GM21786 (cell line): ENCODE data around the gene ETFA.

Experiments
- ATAC-seq: cut with Tn5 transposase; IDR thresholded peaks from one replicate; pipeline ENCODE4 v1.9.1; 2021; ENCODE audit not compliant: unreplicated experiment

The ETFA gene

GRCh38 chr15:76199106-76200082, 111.9 kb downstream of the ETFA start:
- no peak for ATAC-seq

GRCh38 chr15:76198456-76199105, 112.7 kb downstream of the ETFA start:
- no peak for ATAC-seq

DNA sequence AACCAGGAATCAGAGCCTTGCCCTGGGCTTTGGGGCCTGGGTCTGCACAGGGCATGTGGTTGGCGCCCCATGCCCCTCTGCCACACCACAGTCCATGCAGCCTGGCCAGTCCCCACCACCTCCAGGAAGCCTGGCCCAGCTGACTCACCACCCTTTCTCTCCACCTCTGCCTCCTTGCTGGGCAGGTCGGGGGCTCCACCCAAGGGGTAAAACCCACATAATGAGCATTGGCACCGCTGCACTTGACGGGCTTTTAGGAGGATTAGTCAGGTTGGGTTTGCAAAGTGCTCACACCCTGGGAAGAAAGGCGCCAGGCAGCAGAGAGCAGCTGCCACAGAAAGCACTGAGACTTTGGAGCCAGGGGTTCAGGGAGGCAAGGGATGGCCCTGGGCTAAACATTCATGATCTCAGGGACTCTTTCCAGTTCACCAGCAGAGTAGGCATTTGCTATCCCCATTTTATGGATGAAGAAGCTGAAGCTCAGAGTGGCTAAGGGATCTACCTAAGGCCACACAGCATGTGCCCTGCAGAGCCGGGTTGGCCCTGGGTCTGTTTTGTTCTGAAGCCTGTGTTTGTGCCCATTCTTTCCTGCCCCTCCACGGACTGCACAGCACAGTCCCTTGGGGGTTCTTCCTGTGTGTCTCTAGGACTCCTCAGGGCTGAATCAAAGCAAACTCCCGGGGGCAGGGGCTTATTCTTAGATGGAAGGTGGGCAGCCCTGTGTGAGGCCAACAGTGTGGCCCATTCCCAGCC, 113.4 kb downstream of the ETFA start:
- no peak for ATAC-seq

DNA sequence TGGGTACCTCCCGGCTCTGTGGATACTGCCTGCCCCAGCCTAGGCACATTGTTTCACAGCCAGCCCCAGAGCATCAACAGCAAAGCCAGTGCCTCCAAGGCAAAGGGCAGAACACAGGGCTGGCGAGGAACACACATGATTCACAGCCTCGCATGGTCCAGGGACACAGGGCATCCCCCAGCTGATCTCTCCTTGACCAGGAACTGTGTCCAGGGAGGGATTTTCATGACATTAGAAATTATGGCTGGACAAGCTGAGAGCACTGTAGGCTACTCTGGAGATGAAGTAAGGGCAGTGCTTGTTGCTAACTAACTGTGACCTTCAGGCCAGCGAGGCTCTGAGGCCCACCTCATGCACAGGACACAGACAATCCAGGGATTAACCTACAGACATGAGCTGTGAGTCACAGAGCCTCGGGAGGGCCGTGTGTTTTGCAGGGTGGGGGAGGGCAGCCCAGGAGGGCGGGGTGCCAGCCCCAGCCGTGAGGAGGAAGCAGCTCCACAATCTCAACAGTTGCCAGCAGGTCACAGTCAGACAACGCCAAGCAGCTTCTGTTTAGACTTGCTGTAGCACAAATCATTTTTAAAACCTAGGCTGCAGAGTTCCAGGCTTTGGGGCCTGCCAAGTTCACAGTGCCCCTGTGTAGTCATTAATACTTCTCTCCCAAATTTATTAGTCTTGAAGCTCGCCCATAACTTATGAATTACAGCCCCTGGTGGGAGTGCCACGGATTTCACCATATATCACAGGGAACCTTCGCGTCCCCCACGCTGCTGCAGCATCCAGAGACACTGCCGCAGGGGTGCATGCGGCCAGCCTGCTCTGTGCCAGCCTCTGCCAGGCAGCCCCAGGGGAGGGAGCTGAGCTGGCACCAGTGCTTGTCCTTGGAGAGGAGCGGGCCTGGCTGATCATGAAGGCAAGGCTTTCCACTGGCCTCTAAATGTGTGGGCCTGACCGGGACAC, 114.7 kb downstream of the ETFA start:
- ATAC-seq = no peak

DNA sequence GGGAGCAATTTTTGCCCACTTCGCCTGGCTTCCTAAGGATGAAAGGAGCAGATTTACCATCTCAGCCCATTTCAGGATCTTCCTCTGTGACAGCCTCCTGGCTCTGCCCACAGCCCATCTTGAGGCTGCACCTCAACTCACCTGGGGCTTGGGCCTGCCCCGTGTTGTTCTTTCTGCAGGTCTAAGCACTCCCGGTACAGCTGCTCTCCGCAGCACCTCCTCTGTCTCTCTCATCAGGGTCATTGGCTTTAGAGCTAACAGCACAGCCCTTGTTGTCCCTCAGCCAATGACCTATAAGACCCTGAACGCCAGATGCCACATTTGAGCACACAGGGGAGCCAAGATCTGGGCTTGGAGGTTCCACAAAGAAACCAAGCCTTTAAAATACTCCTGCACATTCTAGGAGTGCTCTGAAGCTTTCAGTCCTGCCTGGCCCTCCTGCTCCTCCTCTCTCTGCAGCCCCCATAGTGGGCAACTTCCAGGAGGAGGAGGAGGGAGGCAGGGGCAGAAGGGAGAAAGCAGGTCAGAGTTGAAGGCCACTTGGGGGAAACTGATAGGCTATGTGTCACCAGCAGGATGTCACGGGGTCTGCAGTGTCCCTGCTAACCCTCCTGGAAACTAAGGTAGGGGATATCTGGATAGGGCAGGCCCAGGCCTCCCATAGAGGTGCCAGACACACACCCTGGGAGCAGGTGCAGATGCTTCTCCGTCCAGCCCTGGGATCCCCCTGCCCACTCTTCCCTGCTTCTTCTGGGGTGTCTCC, 115.6 kb downstream of the ETFA start:
- ATAC-seq = no peak

DNA sequence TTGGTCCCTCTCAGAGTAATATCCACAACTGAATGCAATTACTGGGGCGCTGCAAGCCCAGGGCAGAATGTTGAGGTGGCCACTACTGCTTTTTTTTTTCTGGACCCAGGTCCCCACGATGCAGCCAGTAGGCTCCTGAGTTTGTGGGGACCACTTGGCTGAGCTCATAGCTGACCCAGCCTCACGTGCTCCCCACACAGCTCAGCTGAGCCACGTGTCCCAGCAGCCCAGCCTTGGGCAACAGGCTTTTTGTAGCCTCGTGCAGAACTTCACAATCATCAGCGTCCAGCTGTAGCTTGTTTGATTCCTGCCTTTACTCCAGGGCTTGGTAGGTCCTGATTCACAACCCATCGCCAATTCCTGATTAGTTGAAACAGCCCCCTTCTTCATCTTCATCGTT, 117.3 kb downstream of the ETFA start:
- ATAC-seq = no peak

DNA sequence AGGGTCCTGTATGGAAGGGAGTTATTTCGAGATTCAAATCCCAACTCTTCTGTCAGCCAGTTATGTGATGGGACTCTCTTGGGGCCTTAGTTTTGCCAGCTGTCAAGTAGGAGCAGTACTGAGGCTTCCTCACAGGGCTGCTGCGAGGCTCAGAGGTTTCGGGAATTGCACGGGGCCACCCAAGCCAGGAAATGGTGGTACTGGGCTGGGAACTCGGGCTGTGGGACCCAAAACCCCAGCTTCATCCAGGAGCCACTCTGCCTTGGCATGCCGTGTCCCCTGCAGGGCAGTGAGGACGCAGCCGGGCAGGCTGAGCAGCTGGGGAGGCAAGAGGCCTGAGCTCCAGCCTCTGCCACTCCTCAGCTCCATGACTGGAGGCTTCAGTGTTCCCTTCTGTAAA, 118.6 kb downstream of the ETFA start:
- ATAC-seq = no peak

- ATAC-seq = no peak
These were observed 119.6 kb downstream of the ETFA start for GRCh38 chr15:76191539-76192244.

DNA sequence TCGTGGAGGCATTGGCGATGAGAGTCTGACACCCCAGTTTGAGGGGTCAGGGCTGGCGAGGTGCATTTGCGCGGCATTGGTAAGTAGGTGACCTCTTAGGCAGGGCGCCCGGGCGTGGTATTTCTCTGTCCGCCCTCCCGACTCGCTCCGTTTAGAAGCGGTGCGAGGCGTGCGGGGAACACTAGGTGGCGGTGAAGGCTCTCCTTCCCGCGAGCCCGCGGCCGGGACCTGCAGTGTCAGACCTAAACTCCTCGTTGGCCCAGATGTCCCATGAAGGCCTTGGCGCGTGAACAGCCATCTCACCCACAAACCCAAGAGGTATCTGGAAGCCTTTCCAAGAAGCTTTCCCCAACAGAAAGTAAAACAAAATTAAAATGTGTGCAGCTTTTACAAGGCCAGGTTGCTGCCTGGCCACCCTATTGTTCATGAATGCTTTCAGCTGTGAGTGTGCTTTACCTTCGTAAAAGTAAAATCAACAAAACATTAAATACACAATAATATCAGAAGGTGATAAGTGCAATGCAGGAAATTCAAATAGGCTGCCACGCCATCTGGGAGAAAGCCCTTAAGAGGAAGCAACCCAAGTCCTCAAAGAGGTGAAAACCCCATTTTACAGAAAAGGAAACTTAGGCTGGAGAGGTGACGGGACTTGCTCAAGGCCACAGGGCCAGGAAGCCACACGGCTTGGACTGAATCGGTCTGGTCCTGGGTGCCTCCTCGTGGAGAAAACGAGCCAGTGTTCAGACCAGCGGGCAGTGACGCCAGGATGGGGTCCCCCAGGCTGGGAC, 120.3 kb downstream of the ETFA start:
- peak; percentile 82 for ATAC-seq

DNA sequence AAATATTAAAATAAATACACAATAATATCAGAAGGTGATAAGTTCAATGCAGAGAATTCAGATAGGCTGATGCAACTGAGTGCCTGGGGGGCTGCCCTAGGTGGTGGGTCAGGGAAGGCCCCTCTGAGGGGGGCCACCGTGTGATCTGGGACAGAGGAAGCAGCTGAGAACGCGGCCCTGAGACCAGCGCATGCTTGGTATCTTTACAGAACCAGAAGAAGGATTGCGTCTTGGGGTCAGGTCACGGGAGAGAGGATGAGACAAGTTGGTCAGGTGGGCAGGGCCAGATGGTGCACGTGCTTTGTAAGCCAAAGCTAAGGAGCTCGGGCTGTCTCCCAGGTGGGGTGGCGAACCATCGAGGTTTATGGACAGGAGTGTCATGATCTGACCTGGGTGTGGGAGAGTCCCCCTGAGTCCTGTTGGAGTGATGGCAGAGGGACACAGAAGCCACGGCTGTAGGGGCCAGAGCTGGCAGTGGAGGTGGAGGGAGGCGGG, 121.2 kb downstream of the ETFA start:
- ATAC-seq = no peak

GRCh38 chr15:76189106-76189505, 122.2 kb downstream of the ETFA start:
- ATAC-seq = no peak

DNA sequence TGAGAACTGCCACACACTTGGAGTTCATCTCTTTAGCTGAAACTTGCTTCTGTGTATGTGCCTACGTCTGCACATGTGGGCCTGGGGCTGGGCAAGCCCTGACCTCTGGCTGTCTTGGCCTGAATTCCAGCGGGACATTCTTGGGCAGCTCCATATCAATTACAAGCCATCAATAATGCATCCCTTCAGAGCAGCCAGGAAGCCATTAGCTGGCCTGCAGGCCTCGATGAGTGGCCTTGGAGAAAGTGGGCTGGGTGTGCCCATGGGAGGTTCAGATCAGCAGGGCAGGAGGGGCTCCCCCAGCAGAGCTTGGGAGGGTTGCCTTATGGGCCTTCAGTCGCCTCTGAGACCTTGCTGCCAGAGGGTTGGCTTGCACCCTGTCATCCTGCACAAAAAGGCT, 124.1 kb downstream of the ETFA start:
- no peak for ATAC-seq

DNA sequence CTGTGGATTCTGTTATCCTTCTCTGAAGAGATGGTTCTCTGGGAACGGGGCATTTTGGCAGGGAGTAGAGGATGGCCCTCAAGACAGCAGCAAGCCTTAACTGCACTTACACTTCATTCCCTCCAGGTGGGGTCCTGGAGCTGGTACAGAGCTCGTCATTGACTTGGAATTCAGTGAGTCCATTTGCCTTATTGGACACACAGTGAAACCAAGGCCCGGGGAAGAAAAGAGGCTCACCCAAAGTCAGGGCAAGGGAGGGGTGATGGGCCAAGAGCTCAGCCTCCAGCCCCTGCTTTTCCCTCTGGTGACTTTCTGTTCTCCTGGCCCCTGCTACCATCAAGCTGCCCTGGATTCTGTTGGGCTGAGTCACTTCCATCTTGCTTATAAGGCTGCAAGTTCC, 125.6 kb downstream of the ETFA start:
- no peak for ATAC-seq

DNA sequence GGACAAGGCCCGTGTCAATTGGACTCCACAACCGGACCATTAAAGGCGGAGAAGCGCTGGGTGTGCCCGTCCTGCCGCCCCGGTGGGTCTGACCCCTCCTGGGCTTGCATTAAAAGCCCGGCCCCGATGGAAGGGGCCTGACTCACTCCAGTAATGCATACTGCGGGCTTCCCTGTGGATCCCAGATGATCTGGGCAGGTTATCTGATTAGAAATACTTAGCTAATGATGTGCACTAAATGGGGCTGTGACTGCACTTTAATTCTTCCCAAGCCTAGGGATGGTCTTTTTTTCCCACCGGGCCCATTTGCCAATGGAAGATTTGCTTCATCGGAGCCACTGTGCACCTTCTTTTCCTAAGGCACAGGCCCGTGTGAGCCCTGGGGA, 126.6 kb downstream of the ETFA start:
- ATAC-seq = no peak

DNA sequence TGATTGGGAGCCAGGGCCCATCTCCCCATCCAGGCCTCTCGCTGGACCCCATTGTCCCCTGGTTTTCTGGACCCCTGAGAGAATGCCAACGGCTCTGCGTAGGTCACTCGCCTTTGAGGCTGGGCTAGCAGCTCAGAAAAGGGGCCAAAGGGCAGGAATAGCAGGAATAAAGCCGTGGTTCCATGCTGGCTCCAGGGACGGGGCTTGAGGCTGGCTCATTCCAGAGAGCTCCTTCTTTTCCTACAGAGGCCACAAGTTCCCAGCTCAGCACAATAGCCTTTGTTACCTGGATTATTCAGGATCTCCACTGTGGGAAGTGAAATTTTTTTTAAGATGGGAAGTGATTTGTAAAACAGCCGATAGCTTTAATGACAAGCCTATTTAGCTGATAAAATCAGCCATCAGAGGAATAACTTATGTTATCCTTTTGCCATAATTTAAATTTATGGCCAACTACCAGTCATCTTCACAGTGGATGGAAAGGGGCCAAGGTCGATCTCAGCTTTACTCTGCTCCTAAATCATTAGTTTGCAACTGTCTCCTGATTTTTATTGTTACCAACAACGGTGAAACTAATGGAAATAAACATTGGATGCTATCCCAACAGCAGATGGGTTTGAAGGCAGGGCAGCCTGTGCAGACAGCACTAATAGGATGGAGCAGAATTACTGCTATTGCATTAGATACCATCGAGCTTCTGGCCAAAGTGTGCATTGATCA, 127.2 kb downstream of the ETFA start:
- no peak for ATAC-seq

- peak; percentile 81 for ATAC-seq
These were observed 129.6 kb downstream of the ETFA start for GRCh38 chr15:76181705-76182107.

- no peak for ATAC-seq
These were observed 130.9 kb downstream of the ETFA start for GRCh38 chr15:76180321-76180720.

GRCh38 chr15:76179023-76179422, 132.2 kb downstream of the ETFA start:
- no peak for ATAC-seq
